ENCODE data around the gene IGFBPL1. TPM values are rescaled to one million over a fixed set of nuclear protein-coding genes. Genes with fewer than 3 reads are reported as not detected.

The IGFBPL1 gene
- total and polyA plus RNA-seq, 5 donors from 2014 or later = not detected

DNA sequence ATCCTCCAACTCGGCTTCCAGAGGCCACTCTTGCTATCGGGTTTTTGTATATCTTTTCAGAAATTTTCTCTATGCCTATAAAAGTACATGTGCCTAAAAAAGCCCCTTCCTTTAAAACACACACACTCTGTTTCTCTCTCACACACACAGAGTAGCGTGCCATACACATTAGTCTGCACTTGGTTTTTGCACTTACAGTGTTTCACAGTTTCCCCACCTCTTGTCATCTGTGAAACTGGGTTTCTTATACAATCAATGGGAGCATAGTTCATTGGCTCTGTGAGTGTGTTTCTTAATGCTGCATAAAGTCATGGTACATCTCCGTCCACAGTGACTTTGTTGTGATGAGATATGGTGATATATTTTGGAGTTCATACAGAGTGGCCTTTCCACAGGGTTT, 664 bp upstream of the IGFBPL1 start:
- Mint-ChIP-seq H3K27me3 (peaks cover 21% of the 10 kb centered on the region), H3K4me1 (peaks cover 0 to 6% (median under 1%) of the 10 kb centered on the region in 4 donors), H3K4me3 (peak overlapping the region in 1 of 4 donors; percentile 44), H3K9me3 (peaks cover 0 to 4% (median 0%) of the 10 kb centered on the region in 7 donors), H3K36me3 (no peaks in the 10 kb centered on the region), H3K27ac (no peak overlapping the region)
- DNase-seq (no peak), ATAC-seq (ENCODE audit: low read depth in 2 of 2) (no peak)
- H3K27ac ChIP-seq (ENCODE audit: insufficient read depth, low read length, poor library complexity, severe bottlenecking) = no peak overlapping the region
- no peaks in the 10 kb centered on the region for H3K9me3 ChIP-seq (ENCODE audit: control insufficient read depth in 2 of 2, low read length in 2 of 2)
- peaks cover 19% of the 10 kb centered on the region for H3K27me3 ChIP-seq (ENCODE audit: control insufficient read depth, insufficient read depth, low read length)
- no peaks in the 10 kb centered on the region for H3K36me3 ChIP-seq (ENCODE audit: control insufficient read depth, insufficient read depth, low read length)
- H3K4me1 ChIP-seq (ENCODE audit: control insufficient read depth, insufficient read depth, low read length, poor library complexity, severe bottlenecking) = no peaks in the 10 kb centered on the region
- no peak overlapping the region for H3K4me3 ChIP-seq (ENCODE audit: low read depth, low read length)

DNA sequence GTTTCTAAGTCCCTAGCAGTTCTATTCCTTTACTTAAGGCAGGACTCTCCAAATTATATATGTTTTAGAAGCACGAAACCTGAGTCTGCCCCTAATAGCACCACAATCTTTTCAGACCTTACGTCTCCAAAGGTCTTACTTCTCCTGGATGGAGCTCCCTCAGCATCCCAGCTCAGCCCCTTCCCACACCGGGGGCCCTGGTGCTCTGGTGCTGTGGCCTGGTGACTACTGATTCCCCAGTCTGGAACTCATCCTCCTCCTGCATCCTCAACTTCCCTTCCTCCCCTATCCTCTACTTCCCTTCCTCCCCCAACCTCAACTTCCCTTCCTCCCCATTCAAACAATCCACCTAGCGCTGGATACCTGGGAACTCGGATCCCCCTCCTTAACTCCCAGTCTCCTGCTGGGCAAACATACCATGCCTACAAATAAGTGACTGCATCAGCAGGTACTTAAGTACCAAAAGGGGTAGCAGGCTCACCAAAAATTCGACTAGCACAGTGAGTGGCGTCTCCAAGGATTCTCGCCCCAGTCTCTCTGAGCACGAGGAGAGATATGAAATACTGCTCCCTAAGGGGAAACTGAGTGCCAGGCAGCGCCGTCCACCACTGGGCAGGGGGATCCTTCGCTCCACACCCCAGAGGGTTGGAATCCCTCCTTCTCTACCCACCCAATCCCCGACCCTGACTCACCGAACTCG, 831 bp downstream of the IGFBPL1 start:
- no peaks in the 10 kb centered on the region for H3K36me3 ChIP-seq (ENCODE audit: control insufficient read depth, insufficient read depth, low read length)
- no peak overlapping the region for H3K27ac ChIP-seq (ENCODE audit: insufficient read depth, low read length, poor library complexity, severe bottlenecking)
- peaks cover 0 to 6% (median under 1%) of the 10 kb centered on the region in 4 donors for H3K4me1 Mint-ChIP-seq
- H3K4me3 Mint-ChIP-seq = peak overlapping the region in 1 of 4 donors; percentile 57
- H3K9me3 Mint-ChIP-seq = peaks cover 0 to 4% (median 0%) of the 10 kb centered on the region in 7 donors
- H3K36me3 Mint-ChIP-seq = no peaks in the 10 kb centered on the region
- H3K27me3 ChIP-seq (ENCODE audit: control insufficient read depth, insufficient read depth, low read length) = peaks cover 19% of the 10 kb centered on the region
- DNase-seq = no peak
- H3K9me3 ChIP-seq (ENCODE audit: control insufficient read depth in 2 of 2, low read length in 2 of 2) = no peaks in the 10 kb centered on the region
- no peaks in the 10 kb centered on the region for H3K4me1 ChIP-seq (ENCODE audit: control insufficient read depth, insufficient read depth, low read length, poor library complexity, severe bottlenecking)
- no peak overlapping the region for H3K27ac Mint-ChIP-seq
- no peak overlapping the region for H3K4me3 ChIP-seq (ENCODE audit: low read depth, low read length)
- ATAC-seq (ENCODE audit: low read depth in 2 of 2) = no peak
- peaks cover 23% of the 10 kb centered on the region for H3K27me3 Mint-ChIP-seq

GRCh38 chr9:38422555-38423260, 1.5 kb downstream of the IGFBPL1 start:
- Mint-ChIP-seq H3K9me3 (peaks cover 0 to 4% (median 0%) of the 10 kb centered on the region in 7 donors), H3K36me3 (no peaks in the 10 kb centered on the region), H3K4me3 (no peak overlapping the region), H3K27ac (no peak overlapping the region), H3K4me1 (peaks cover 0 to 6% (median under 1%) of the 10 kb centered on the region in 4 donors), H3K27me3 (peaks cover 23% of the 10 kb centered on the region)
- no peak for DNase-seq
- H3K4me3 ChIP-seq (ENCODE audit: low read depth, low read length) = no peak overlapping the region
- no peak overlapping the region for H3K27ac ChIP-seq (ENCODE audit: insufficient read depth, low read length, poor library complexity, severe bottlenecking)
- peaks cover 18% of the 10 kb centered on the region for H3K27me3 ChIP-seq (ENCODE audit: control insufficient read depth, insufficient read depth, low read length)
- ATAC-seq (ENCODE audit: low read depth in 2 of 2) = no peak
- H3K4me1 ChIP-seq (ENCODE audit: control insufficient read depth, insufficient read depth, low read length, poor library complexity, severe bottlenecking) = no peaks in the 10 kb centered on the region
- no peaks in the 10 kb centered on the region for H3K36me3 ChIP-seq (ENCODE audit: control insufficient read depth, insufficient read depth, low read length)
- H3K9me3 ChIP-seq (ENCODE audit: control insufficient read depth in 2 of 2, low read length in 2 of 2) = no peaks in the 10 kb centered on the region

DNA sequence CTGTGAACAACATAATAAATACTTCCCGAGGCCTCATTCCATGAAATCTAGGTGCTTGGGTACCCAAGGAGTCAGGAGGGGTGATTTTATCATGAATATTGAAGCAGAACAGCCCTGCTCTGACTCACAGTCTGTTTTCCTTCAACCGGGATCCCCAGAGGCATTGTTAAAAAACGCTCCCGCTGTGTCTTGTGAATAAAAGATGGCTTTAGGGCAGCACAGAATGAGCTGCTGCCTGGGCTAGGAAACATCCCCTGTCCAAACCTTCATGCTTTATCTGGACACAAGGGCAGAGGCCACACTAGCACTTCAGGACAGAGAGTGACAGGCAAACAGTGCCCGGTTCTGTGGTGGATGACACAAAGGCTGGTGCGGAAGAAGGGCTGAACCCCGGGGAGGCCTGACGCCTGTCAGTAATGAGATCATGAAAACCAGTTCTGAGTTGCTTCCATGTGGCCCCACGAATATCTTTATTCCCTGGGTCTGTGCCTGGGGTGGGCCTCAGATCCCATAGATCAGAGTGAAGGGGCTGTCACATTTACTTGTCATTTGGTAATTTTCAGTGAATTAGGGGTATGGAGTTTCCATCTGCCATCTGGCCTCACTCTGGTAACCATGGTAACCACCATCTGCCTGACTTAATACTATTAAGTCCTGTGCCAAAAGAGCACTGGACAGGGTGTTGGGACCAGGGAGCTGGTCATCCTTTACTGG, 2.6 kb downstream of the IGFBPL1 start:
- Mint-ChIP-seq H3K27me3 (peaks cover 23% of the 10 kb centered on the region), H3K27ac (no peak overlapping the region), H3K4me1 (peaks cover 0 to 6% (median under 1%) of the 10 kb centered on the region in 4 donors), H3K9me3 (peaks cover 0 to 3% (median 0%) of the 10 kb centered on the region in 7 donors), H3K4me3 (no peak overlapping the region), H3K36me3 (no peaks in the 10 kb centered on the region)
- Histone ChIP-seq H3K4me1 (ENCODE audit: control insufficient read depth, insufficient read depth, low read length, poor library complexity, severe bottlenecking) (no peaks in the 10 kb centered on the region), H3K9me3 (ENCODE audit: control insufficient read depth in 2 of 2, low read length in 2 of 2) (no peaks in the 10 kb centered on the region), H3K4me3 (ENCODE audit: low read depth, low read length) (no peak overlapping the region), H3K27ac (ENCODE audit: insufficient read depth, low read length, poor library complexity, severe bottlenecking) (no peak overlapping the region), H3K36me3 (ENCODE audit: control insufficient read depth, insufficient read depth, low read length) (no peaks in the 10 kb centered on the region), H3K27me3 (ENCODE audit: control insufficient read depth, insufficient read depth, low read length) (peaks cover 16% of the 10 kb centered on the region)
- no peak for DNase-seq
- ATAC-seq (ENCODE audit: low read depth in 2 of 2) = no peak

- peaks cover 9% of the 10 kb centered on the region for H3K27me3 ChIP-seq (ENCODE audit: control insufficient read depth, insufficient read depth, low read length)
- H3K4me1 ChIP-seq (ENCODE audit: control insufficient read depth, insufficient read depth, low read length, poor library complexity, severe bottlenecking) = no peaks in the 10 kb centered on the region
- no peak overlapping the region for H3K4me3 ChIP-seq (ENCODE audit: low read depth, low read length)
- H3K4me3 Mint-ChIP-seq = no peak overlapping the region
- peaks cover 0 to 6% (median under 1%) of the 10 kb centered on the region in 4 donors for H3K4me1 Mint-ChIP-seq
- H3K27me3 Mint-ChIP-seq = peaks cover 13% of the 10 kb centered on the region
- no peak for ATAC-seq (ENCODE audit: low read depth in 2 of 2)
- DNase-seq = no peak
- peaks cover 0 to 2% (median 0%) of the 10 kb centered on the region in 7 donors for H3K9me3 Mint-ChIP-seq
- H3K36me3 ChIP-seq (ENCODE audit: control insufficient read depth, insufficient read depth, low read length) = no peaks in the 10 kb centered on the region
- no peak overlapping the region for H3K27ac ChIP-seq (ENCODE audit: insufficient read depth, low read length, poor library complexity, severe bottlenecking)
- no peak overlapping the region for H3K27ac Mint-ChIP-seq
- no peaks in the 10 kb centered on the region for H3K9me3 ChIP-seq (ENCODE audit: control insufficient read depth in 2 of 2, low read length in 2 of 2)
- H3K36me3 Mint-ChIP-seq = no peaks in the 10 kb centered on the region
Observed at GRCh38 chr9:38419181-38419580, 5.1 kb downstream of the IGFBPL1 start.

DNA sequence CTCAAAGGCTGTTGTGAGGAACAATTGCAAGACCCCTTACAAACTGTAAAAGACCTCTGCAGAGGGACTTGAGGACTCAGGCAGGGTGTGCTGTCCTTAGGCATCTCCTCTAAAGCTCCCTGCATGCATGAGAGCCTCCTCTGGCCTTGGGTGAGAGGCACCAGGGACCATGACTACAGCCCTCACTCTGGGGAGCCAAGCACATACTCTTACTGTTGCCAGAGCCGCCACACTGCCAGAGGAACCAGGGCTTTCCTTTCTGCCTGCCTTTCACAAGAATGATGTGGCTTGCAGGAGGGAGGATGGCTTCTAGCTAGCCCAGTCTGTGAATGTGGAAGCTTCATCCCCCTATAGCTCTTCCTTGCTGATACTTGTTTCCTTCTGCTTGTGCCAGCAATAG, 5.9 kb downstream of the IGFBPL1 start:
- ATAC-seq (ENCODE audit: low read depth in 2 of 2) (no peak), DNase-seq (no peak)
- Histone ChIP-seq H3K9me3 (ENCODE audit: control insufficient read depth in 2 of 2, low read length in 2 of 2) (no peaks in the 10 kb centered on the region), H3K4me3 (ENCODE audit: low read depth, low read length) (no peak overlapping the region), H3K4me1 (ENCODE audit: control insufficient read depth, insufficient read depth, low read length, poor library complexity, severe bottlenecking) (no peaks in the 10 kb centered on the region), H3K27me3 (ENCODE audit: control insufficient read depth, insufficient read depth, low read length) (peaks cover 5% of the 10 kb centered on the region), H3K36me3 (ENCODE audit: control insufficient read depth, insufficient read depth, low read length) (no peaks in the 10 kb centered on the region), H3K27ac (ENCODE audit: insufficient read depth, low read length, poor library complexity, severe bottlenecking) (no peak overlapping the region)
- Mint-ChIP-seq H3K27ac (no peak overlapping the region), H3K36me3 (no peaks in the 10 kb centered on the region), H3K4me1 (peaks cover 0 to 2% (median under 1%) of the 10 kb centered on the region in 4 donors), H3K27me3 (peaks cover 11% of the 10 kb centered on the region), H3K4me3 (no peak overlapping the region), H3K9me3 (peaks cover 0 to 3% (median 0%) of the 10 kb centered on the region in 7 donors)

DNA sequence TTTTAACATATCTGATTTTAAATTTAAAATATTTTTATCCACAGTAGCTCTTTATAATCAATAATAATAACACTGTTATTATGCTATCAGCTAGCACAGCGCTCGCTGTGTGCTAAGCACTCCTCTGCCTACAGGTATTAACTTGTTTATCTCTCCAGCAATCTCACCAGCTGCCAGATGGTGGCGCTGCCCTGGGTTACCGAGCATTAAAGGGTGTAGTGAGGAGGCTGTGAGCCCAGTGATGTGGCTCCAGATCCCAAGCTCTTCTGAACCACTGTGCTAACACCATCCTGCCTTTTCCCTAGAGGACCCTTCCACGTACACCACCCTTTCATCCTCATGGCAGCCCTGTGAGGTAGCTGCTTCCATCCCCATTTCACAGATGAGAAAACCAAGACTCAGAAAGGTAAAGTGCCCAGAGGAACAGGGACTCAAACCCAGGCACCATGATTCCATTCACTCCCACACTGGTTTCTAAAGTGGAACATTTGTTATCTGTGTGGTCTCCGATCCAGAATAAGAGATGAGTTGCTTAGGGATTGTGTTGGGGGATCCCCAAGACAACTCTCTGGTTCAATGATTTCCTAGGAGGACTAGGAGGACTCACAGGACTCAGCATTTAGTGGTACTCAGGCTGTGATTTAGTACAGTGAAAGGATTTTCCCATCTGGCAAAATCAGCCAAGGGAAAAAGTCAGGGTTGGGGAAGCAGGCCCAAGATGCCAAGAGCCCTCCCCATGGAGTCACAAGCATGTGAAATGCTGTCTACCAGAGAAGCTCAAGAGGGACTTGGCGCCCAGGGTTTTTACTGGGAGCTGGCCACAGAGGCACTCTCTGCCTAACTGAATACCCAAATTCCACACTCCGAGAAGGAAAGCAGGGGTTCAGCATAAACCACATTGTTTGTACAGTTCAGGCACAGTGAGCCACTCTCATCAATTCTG, 7.0 kb downstream of the IGFBPL1 start:
- no peaks in the 10 kb centered on the region for H3K36me3 ChIP-seq (ENCODE audit: control insufficient read depth, insufficient read depth, low read length)
- ATAC-seq (ENCODE audit: low read depth in 2 of 2) (no peak), DNase-seq (peak in 1 of 3 donors; percentile 34)
- H3K9me3 Mint-ChIP-seq = peaks cover 0 to 3% (median 0%) of the 10 kb centered on the region in 7 donors
- no peaks in the 10 kb centered on the region for H3K27me3 ChIP-seq (ENCODE audit: control insufficient read depth, insufficient read depth, low read length)
- no peak overlapping the region for H3K4me3 ChIP-seq (ENCODE audit: low read depth, low read length)
- H3K27ac ChIP-seq (ENCODE audit: insufficient read depth, low read length, poor library complexity, severe bottlenecking) = no peak overlapping the region
- no peak overlapping the region for H3K4me3 Mint-ChIP-seq
- H3K36me3 Mint-ChIP-seq = no peaks in the 10 kb centered on the region
- no peak overlapping the region for H3K27ac Mint-ChIP-seq
- peaks cover 4% of the 10 kb centered on the region for H3K27me3 Mint-ChIP-seq
- no peaks in the 10 kb centered on the region for H3K9me3 ChIP-seq (ENCODE audit: control insufficient read depth in 2 of 2, low read length in 2 of 2)
- no peaks in the 10 kb centered on the region for H3K4me1 Mint-ChIP-seq
- H3K4me1 ChIP-seq (ENCODE audit: control insufficient read depth, insufficient read depth, low read length, poor library complexity, severe bottlenecking) = no peaks in the 10 kb centered on the region
